WTC11 (cell line): ENCODE measurements around the gene SLC9B1. TPM values are rescaled to one million over a fixed set of nuclear protein-coding genes. Genes with fewer than 3 reads are reported as not detected.
"Not testable (repeated sequence)": the region's sequence is repeated elsewhere in the genome, so short reads cannot be mapped to it uniquely, and the experiment has no call there.

ENCODE experiments used
- ATAC-seq: fragments of 200-7000 bp; cut with Tn5 transposase; 2 replicates; pipeline ENCODE4 v1.10.0; 2021; ENCODE audit warnings: mild to moderate bottlenecking, moderate library complexity
- CTCF ChIA-PET: fragments of 300-600 bp; sonication (Branson Sonifier 250); formaldehyde crosslinking; loops from one replicate; lab custom pipeline; 2021; ENCODE audit warnings: antibody characterized with exemption; lab: Charles Lee
- POLR2A ChIA-PET: fragments of 350-600 bp; sonication (Branson Sonifier 250); formaldehyde crosslinking; loops from one replicate; lab custom pipeline; 2021; ENCODE audit warnings: antibody characterized with exemption; lab: Charles Lee
- DNase-seq: peaks from one replicate; pipeline ENCODE4 v3.0.0; 2021; ENCODE audit warnings: low spot score
- H3K27ac Mint-ChIP-seq: 2 replicates; pipeline ENCODE4 v1.8.0; 2021; ENCODE audit warnings: mixed read lengths
- H3K27me3 Mint-ChIP-seq: 2 replicates; pipeline ENCODE4 v1.8.0; 2021; ENCODE audit warnings: low read depth, mild to moderate bottlenecking, moderate library complexity, mixed read lengths
- H3K36me3 Mint-ChIP-seq: 2 replicates; pipeline ENCODE4 v1.8.0; 2021; ENCODE audit warnings: mixed read lengths
- H3K4me1 Mint-ChIP-seq: 2 replicates; pipeline ENCODE4 v1.8.0; 2022; ENCODE audit warnings: mixed read lengths
- H3K4me3 Mint-ChIP-seq: 2 replicates; pipeline ENCODE4 v1.8.0; 2021; ENCODE audit warnings: mild to moderate bottlenecking, moderate library complexity, mixed read lengths
- H3K9me3 Mint-ChIP-seq: 2 replicates; pipeline ENCODE4 v1.8.0; 2021; ENCODE audit warnings: mixed read lengths
- CBFB ChIP-seq: sonication (generic); formaldehyde crosslinking; IDR thresholded peaks from 2 replicates; pipeline ENCODE4 v1.8.1; 2022; ENCODE audit warnings: mild to moderate bottlenecking, low read depth, missing genetic modification reagents
- ETV6 ChIP-seq: sonication (generic); formaldehyde crosslinking; IDR thresholded peaks from 2 replicates; pipeline ENCODE4 v1.8.1; 2022; ENCODE audit warnings: mild to moderate bottlenecking, missing genetic modification reagents
- FOXP1 ChIP-seq: sonication (generic); formaldehyde crosslinking; IDR thresholded peaks from 2 replicates; pipeline ENCODE4 v1.8.0; 2022; ENCODE audit warnings: missing genetic modification reagents, mild to moderate bottlenecking, moderate library complexity, borderline replicate concordance
- GABPB1 ChIP-seq: sonication (generic); formaldehyde crosslinking; IDR thresholded peaks from 2 replicates; pipeline ENCODE4 v1.8.1; 2023; ENCODE audit warnings: mild to moderate bottlenecking, missing genetic modification reagents
- IRF2 ChIP-seq: sonication (generic); formaldehyde crosslinking; IDR thresholded peaks from 2 replicates; pipeline ENCODE4 v1.8.0; 2022; ENCODE audit warnings: low read depth, missing genetic modification reagents, borderline replicate concordance
- NR2C2 ChIP-seq: sonication (generic); formaldehyde crosslinking; IDR thresholded peaks from 2 replicates; pipeline ENCODE4 v1.8.0; 2022; ENCODE audit warnings: mild to moderate bottlenecking, missing genetic modification reagents
- NR3C1 ChIP-seq: sonication (generic); formaldehyde crosslinking; conservative IDR thresholded peaks from 2 replicates; pipeline ENCODE4 v1.8.1; 2023; ENCODE audit warnings: low read depth, mild to moderate bottlenecking, missing genetic modification reagents
- SOX15 ChIP-seq: fragments of 250-450 bp; sonication (Bioruptor Pico); IDR thresholded peaks from 2 replicates; pipeline ENCODE4 v1.9.0; 2021; ENCODE audit warnings: mild to moderate bottlenecking
- ZNF219 ChIP-seq: sonication (generic); formaldehyde crosslinking; IDR thresholded peaks from 2 replicates; pipeline ENCODE4 v1.8.0; 2023; ENCODE audit warnings: missing genetic modification reagents, mild to moderate bottlenecking, borderline replicate concordance
- total RNA-seq: library from RNA; stranded (reverse); gene quantifications from 3 replicates; pipeline ENCODE4 v1.2.3, GENCODE V29; 2021
- TF ChIP-seq, protein P1 (sequence below): fragments of 250-450 bp; sonication (Bioruptor Pico); IDR thresholded peaks from 2 replicates; pipeline ENCODE4 v1.9.0; 2021; ENCODE audit warnings: mild to moderate bottlenecking, borderline replicate concordance
- TF ChIP-seq, protein P2 (sequence below): fragments of 250-450 bp; sonication (Bioruptor Pico); IDR thresholded peaks from 2 replicates; pipeline ENCODE4 v1.9.0; 2021; ENCODE audit warnings: mild to moderate bottlenecking
- TF ChIP-seq, protein P3 (sequence below): sonication (generic); formaldehyde crosslinking; IDR thresholded peaks from 2 replicates; pipeline ENCODE4 v1.8.0; 2022; ENCODE audit warnings: mild to moderate bottlenecking, missing genetic modification reagents
- TF ChIP-seq, protein P4 (sequence below): sonication (generic); formaldehyde crosslinking; IDR thresholded peaks from 2 replicates; pipeline ENCODE4 v1.8.1; 2022; ENCODE audit warnings: mild to moderate bottlenecking, missing genetic modification reagents, moderate library complexity, borderline replicate concordance

SLC9B1 gene
- total RNA-seq, 1 experiment from 2014 or later = 0.59 TPM

DNA sequence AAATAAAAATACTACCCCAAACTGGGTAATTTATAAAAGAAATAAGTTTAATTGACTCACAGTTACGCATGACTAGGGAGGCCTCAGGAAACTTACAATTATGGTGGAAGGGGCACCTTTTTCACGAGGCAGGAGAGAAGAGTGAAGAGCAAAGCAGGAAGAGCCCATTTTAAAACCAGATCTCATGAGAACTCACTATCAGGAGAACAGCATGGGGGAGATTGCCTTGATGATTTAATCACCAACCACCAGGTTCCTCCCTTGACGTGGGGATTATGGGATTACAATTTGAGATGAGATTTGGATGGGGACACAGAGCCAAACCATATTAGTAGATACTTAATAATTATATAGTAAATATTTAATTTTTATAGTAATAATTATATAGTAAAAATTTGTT is 140.6 kb downstream of the SLC9B1 start (continued):
- TF ChIP-seq NR3C1 (CRISPR knock-in tag) (no peak), NR2C2 (no peak), FOXP1 (CRISPR knock-in tag) (no peak), IRF2 (CRISPR knock-in tag) (no peak)
- TF ChIP-seq, protein P1, sequence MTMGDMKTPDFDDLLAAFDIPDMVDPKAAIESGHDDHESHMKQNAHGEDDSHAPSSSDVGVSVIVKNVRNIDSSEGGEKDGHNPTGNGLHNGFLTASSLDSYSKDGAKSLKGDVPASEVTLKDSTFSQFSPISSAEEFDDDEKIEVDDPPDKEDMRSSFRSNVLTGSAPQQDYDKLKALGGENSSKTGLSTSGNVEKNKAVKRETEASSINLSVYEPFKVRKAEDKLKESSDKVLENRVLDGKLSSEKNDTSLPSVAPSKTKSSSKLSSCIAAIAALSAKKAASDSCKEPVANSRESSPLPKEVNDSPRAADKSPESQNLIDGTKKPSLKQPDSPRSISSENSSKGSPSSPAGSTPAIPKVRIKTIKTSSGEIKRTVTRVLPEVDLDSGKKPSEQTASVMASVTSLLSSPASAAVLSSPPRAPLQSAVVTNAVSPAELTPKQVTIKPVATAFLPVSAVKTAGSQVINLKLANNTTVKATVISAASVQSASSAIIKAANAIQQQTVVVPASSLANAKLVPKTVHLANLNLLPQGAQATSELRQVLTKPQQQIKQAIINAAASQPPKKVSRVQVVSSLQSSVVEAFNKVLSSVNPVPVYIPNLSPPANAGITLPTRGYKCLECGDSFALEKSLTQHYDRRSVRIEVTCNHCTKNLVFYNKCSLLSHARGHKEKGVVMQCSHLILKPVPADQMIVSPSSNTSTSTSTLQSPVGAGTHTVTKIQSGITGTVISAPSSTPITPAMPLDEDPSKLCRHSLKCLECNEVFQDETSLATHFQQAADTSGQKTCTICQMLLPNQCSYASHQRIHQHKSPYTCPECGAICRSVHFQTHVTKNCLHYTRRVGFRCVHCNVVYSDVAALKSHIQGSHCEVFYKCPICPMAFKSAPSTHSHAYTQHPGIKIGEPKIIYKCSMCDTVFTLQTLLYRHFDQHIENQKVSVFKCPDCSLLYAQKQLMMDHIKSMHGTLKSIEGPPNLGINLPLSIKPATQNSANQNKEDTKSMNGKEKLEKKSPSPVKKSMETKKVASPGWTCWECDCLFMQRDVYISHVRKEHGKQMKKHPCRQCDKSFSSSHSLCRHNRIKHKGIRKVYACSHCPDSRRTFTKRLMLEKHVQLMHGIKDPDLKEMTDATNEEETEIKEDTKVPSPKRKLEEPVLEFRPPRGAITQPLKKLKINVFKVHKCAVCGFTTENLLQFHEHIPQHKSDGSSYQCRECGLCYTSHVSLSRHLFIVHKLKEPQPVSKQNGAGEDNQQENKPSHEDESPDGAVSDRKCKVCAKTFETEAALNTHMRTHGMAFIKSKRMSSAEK (CRISPR knock-in tag) = no peak
- TF ChIP-seq, protein P2, sequence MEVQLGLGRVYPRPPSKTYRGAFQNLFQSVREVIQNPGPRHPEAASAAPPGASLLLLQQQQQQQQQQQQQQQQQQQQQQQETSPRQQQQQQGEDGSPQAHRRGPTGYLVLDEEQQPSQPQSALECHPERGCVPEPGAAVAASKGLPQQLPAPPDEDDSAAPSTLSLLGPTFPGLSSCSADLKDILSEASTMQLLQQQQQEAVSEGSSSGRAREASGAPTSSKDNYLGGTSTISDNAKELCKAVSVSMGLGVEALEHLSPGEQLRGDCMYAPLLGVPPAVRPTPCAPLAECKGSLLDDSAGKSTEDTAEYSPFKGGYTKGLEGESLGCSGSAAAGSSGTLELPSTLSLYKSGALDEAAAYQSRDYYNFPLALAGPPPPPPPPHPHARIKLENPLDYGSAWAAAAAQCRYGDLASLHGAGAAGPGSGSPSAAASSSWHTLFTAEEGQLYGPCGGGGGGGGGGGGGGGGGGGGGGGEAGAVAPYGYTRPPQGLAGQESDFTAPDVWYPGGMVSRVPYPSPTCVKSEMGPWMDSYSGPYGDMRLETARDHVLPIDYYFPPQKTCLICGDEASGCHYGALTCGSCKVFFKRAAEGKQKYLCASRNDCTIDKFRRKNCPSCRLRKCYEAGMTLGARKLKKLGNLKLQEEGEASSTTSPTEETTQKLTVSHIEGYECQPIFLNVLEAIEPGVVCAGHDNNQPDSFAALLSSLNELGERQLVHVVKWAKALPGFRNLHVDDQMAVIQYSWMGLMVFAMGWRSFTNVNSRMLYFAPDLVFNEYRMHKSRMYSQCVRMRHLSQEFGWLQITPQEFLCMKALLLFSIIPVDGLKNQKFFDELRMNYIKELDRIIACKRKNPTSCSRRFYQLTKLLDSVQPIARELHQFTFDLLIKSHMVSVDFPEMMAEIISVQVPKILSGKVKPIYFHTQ = no peak
- TF ChIP-seq, all 79 proteins: peak for 0

DNA sequence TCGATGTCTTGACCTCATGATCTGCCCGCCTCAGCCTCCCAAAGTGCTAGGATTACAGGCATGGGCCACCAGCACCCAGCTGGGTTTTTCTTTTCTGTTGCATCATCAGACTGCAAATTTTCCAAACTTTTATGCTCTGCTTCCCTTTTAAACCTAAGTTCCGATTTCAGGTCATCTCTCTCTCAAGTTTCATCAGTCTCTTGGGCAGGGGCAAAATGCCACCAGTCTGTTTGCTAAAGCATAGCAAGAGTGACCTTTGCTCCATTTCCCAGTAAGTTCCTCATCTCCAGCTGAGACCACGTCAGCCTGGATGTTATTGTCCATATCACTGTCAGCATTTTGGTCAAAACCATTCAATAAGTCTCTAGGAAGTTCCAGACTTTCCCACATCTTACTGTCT is 141.2 kb downstream of the SLC9B1 start:
- H3K4me1 Mint-ChIP-seq = peaks cover 10% of the 10 kb centered on the region

DNA sequence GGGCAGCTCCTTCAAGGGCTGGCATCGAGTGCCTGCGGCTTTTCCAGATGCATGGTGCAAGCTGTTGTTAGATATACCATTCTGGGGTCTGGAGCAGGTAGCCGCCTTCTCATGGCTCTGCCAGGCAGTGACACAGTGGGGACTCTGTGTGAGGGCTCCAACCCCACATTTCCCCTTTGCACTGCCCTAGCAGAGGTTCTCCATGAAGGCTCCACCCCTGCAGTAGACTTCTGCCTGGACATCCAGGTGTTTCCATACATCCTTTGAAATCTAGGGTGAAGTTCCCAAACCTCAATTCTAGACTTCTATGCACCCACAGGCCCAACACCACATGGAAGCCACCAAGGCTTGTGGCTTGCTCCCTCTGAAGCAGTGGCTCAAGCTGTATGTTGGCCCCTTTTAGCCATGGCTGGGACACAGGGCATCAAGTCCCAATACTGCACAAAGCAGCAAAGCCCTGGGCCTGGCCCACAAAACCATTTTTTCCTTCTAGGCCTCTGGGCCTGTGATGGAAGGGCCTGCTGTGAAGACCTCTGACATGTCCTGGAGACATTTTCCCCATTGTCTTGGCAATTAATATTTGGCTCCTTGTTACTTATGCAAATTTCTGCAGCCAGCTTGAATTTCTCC is 141.9 kb downstream of the SLC9B1 start:
- ATAC-seq, DNase-seq, CTCF ChIA-PET, H3K27me3 Mint-ChIP-seq, H3K27ac Mint-ChIP-seq, POLR2A ChIA-PET, H3K4me3 Mint-ChIP-seq, H3K4me1 Mint-ChIP-seq: not testable (repeated sequence)
- peaks cover 33% of the 10 kb centered on the region for H3K9me3 Mint-ChIP-seq
- H3K36me3 Mint-ChIP-seq = peaks cover 62% of the 10 kb centered on the region

More for the DNA sequence above, 141.2 kb downstream of the SLC9B1 start:
- peak overlapping the region; percentile 85 for H3K27ac Mint-ChIP-seq
- POLR2A ChIA-PET, H3K27me3 Mint-ChIP-seq, ATAC-seq, CTCF ChIA-PET, DNase-seq, H3K4me3 Mint-ChIP-seq: not testable (repeated sequence)
- H3K9me3 Mint-ChIP-seq = peaks cover 33% of the 10 kb centered on the region
- TF ChIP-seq GABPB1 (CRISPR knock-in tag) = peak; percentile 98
- peaks cover 55% of the 10 kb centered on the region for H3K36me3 Mint-ChIP-seq

DNA sequence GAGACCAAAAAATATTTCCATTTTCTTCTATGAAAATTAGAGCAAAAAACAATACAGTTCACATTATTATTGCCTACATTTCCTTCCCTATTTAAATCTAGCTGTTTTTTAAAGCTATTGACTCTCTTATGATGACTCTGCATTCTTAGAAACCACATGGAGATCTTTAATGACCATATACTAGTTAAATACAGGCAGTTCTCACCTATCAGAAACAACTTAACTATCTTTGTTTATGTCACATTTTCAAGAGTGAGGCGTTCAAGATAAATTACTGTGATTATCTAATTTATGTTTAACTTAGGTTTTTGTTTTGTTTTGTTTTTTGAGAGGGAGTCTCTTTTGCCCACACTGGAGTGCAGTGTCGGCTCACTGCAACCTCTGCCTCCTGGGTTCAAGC is 147.7 kb downstream of the SLC9B1 start:
- no peak for ATAC-seq
- TF ChIP-seq, protein P1 (CRISPR knock-in tag) = no peak
- TF ChIP-seq ZNF219 (CRISPR knock-in tag) (no peak), CBFB (CRISPR knock-in tag) (no peak), ETV6 (CRISPR knock-in tag) (no peak), SOX15 (CRISPR knock-in tag) (no peak)
- TF ChIP-seq, protein P3, sequence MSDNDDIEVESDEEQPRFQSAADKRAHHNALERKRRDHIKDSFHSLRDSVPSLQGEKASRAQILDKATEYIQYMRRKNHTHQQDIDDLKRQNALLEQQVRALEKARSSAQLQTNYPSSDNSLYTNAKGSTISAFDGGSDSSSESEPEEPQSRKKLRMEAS (CRISPR knock-in tag) = no peak
- TF ChIP-seq, protein P4, sequence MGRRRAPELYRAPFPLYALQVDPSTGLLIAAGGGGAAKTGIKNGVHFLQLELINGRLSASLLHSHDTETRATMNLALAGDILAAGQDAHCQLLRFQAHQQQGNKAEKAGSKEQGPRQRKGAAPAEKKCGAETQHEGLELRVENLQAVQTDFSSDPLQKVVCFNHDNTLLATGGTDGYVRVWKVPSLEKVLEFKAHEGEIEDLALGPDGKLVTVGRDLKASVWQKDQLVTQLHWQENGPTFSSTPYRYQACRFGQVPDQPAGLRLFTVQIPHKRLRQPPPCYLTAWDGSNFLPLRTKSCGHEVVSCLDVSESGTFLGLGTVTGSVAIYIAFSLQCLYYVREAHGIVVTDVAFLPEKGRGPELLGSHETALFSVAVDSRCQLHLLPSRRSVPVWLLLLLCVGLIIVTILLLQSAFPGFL (CRISPR knock-in tag) = no peak

More for the DNA sequence above, 147.7 kb downstream of the SLC9B1 start:
- Mint-ChIP-seq H3K9me3 (peaks cover 21% of the 10 kb centered on the region), H3K4me1 (peaks cover 35% of the 10 kb centered on the region), H3K4me3 (no peak overlapping the region), H3K27me3 (no peaks in the 10 kb centered on the region), H3K36me3 (peaks cover 46% of the 10 kb centered on the region), H3K27ac (peak overlapping the region; percentile 77)
- no peak for DNase-seq
- POLR2A ChIA-PET = no interaction called here
- CTCF ChIA-PET = no interaction called here
